MM.1S (cell line): ENCODE data around the gene CBFA2T3.

ENCODE experiments used
- DNase-seq: peaks from one replicate; pipeline ENCODE4 v3.0.0-alpha.2; 2015
- H2AFZ ChIP-seq: fragments of 300-600 bp; sonication (generic); 2 replicates; pipeline ENCODE4 v1.6.0; 2016; ENCODE audit warnings: antibody characterized with exemption, low read length
- H3F3A ChIP-seq: fragments of 300-600 bp; sonication (generic); 2 replicates; pipeline ENCODE4 v1.6.1; 2016; ENCODE audit warnings: mild to moderate bottlenecking, antibody characterized with exemption, low read length, moderate library complexity, mixed read lengths; ENCODE audit not compliant: insufficient read depth
- H3K27ac ChIP-seq: fragments of 300-600 bp; sonication (generic); 2 replicates; pipeline ENCODE4 v1.5.1; 2016; ENCODE audit warnings: mild to moderate bottlenecking, low read length
- H3K27me3 ChIP-seq: fragments of 300-600 bp; sonication (generic); replicated peaks from 2 replicates; pipeline ENCODE4 v1.6.0; 2016; ENCODE audit warnings: low read length; ENCODE audit not compliant: insufficient read depth
- H3K36me3 ChIP-seq: fragments of 300-600 bp; sonication (generic); replicated peaks from 2 replicates; pipeline ENCODE4 v1.6.1; 2016; ENCODE audit warnings: mild to moderate bottlenecking, low read length, mixed read lengths; ENCODE audit not compliant: insufficient read depth
- H3K4me1 ChIP-seq: fragments of 300-600 bp; sonication (generic); 2 replicates; pipeline ENCODE4 v1.6.1; 2016; ENCODE audit warnings: low read length, mixed read lengths
- H3K4me2 ChIP-seq: fragments of 300-600 bp; sonication (generic); 2 replicates; pipeline ENCODE4 v1.6.0; 2016; ENCODE audit warnings: low read depth, low read length
- H3K4me3 ChIP-seq: fragments of 300-600 bp; sonication (generic); 2 replicates; pipeline ENCODE4 v1.5.1; 2016; ENCODE audit warnings: low read length, mixed read lengths
- H3K79me2 ChIP-seq: fragments of 300-600 bp; sonication (generic); 2 replicates; pipeline ENCODE4 v1.6.1; 2016; ENCODE audit warnings: mixed run types, low read length, mixed read lengths
- H3K9ac ChIP-seq: fragments of 300-600 bp; sonication (generic); 2 replicates; pipeline ENCODE4 v1.6.1; 2016; ENCODE audit warnings: low read length, mixed read lengths
- H3K9me2 ChIP-seq: fragments of 300-600 bp; sonication (generic); replicated peaks from 2 replicates; pipeline ENCODE4 v1.6.1; 2016; ENCODE audit warnings: mild to moderate bottlenecking, low read length, mixed read lengths; ENCODE audit not compliant: insufficient read depth
- H3K9me3 ChIP-seq: fragments of 300-600 bp; sonication (generic); replicated peaks from 2 replicates; pipeline ENCODE4 v1.6.1; 2016; ENCODE audit warnings: mild to moderate bottlenecking, low read length, mixed read lengths; ENCODE audit not compliant: insufficient read depth
- H4K20me1 ChIP-seq: fragments of 300-600 bp; sonication (generic); 2 replicates; pipeline ENCODE4 v1.6.1; 2016; ENCODE audit warnings: mild to moderate bottlenecking, low read length, moderate library complexity, mixed read lengths; ENCODE audit not compliant: insufficient read depth
- EZH2 ChIP-seq: fragments of 300-600 bp; sonication (generic); optimal IDR thresholded peaks from 2 replicates; pipeline ENCODE3; 2017; ENCODE audit warnings: low read depth, mild to moderate bottlenecking, antibody characterized with exemption, low read length, mixed read lengths
- EZH2phosphoT487 ChIP-seq: fragments of 300-600 bp; sonication (generic); IDR thresholded peaks from 2 replicates; pipeline ENCODE4 v1.6.1; 2018; ENCODE audit warnings: antibody characterized with exemption, low read length
- TF ChIP-seq, protein P1 (sequence below): fragments of 300-600 bp; sonication (generic); IDR thresholded peaks from 2 replicates; pipeline ENCODE4 v1.5.1; 2016; ENCODE audit warnings: antibody characterized with exemption, low read length, mixed read lengths

Gene CBFA2T3

DNA sequence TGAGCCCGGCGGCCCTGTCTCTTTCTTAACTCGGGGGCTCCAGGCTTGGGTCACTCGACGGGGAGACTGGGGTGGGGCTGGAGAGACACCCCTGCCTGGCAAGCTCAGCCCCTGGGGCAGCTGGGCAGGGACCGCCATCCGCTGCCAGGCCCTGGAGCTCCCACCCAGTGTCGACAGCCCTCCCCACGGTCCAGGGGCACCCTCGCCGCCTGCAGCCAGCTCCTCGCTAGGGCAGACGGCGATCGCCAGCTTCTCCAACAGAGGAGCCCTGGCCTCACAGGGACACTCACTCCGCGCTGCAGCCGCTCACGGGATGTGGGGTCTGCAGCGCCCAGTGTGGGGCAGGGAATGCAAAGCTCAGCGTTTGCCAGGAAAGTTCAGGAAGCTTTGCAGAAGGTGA, 149.3 kb downstream of the CBFA2T3 start:
- H3K4me2 ChIP-seq, result no peak overlapping the region
- H3K4me3 ChIP-seq, result no peak overlapping the region
- H3K9ac ChIP-seq, result no peak overlapping the region
- no peak overlapping the region for H3K27ac ChIP-seq
- DNase-seq, result no peak
- H2AFZ ChIP-seq, result no peak overlapping the region
- no peaks in the 10 kb centered on the region for H3F3A ChIP-seq
- no peaks in the 10 kb centered on the region for H4K20me1 ChIP-seq
- no peaks in the 10 kb centered on the region for H3K79me2 ChIP-seq
- no peaks in the 10 kb centered on the region for H3K36me3 ChIP-seq
- TF ChIP-seq EZH2phosphoT487 (no peak), EZH2 (no peak)
- TF ChIP-seq, protein P1, sequence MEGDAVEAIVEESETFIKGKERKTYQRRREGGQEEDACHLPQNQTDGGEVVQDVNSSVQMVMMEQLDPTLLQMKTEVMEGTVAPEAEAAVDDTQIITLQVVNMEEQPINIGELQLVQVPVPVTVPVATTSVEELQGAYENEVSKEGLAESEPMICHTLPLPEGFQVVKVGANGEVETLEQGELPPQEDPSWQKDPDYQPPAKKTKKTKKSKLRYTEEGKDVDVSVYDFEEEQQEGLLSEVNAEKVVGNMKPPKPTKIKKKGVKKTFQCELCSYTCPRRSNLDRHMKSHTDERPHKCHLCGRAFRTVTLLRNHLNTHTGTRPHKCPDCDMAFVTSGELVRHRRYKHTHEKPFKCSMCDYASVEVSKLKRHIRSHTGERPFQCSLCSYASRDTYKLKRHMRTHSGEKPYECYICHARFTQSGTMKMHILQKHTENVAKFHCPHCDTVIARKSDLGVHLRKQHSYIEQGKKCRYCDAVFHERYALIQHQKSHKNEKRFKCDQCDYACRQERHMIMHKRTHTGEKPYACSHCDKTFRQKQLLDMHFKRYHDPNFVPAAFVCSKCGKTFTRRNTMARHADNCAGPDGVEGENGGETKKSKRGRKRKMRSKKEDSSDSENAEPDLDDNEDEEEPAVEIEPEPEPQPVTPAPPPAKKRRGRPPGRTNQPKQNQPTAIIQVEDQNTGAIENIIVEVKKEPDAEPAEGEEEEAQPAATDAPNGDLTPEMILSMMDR, result no peak
- no peaks in the 10 kb centered on the region for H3K9me2 ChIP-seq
- H3K27me3 ChIP-seq, result 0 out of 2 replicates have a peak, but pooled peaks cover 4% of the 10 kb centered on the region
- no peaks in the 10 kb centered on the region for H3K4me1 ChIP-seq
- H3K9me3 ChIP-seq, result no peaks in the 10 kb centered on the region

DNA sequence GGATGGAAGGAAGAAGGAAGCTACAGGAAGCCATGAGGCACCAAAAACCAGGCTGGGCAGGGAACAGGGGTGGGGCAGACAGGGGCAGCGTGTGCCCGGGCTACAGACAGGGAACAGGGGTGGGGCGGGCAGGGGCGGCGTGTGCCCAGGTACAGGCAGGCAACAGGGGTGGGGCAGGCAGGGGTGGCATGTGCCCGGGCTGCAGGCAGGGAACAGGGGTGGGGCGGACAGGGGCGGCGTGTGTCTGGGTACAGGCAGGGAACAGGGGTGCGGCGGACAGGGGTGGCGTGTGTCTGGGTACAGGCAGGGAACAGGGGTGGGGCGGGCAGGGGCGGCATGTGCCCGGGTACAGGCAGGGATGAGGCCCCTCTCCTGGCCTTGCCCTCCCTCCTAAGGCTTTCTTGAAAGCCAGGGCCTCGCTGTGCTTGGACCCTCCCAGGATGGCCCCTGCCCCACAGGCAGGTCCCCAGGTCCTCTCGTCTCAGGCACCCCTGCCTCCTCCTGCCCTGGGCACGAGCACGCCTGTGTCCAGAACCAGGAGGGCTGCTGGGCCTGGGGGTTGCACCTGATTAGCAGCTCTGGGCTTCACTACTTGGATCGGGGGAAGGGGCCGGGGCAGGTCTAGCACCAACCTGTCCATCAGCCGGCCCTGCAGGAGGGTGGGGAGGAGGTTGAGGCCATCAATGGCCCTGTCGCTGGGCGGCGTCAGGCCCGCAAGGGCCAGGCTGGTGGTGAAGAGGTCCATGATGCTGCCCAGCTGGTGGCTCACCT, 150.8 kb downstream of the CBFA2T3 start:
- TF ChIP-seq, protein P1, result no peak
- Histone ChIP-seq H3K27me3 (no peaks in the 10 kb centered on the region), H3K27ac (no peak overlapping the region), H3K9me3 (no peaks in the 10 kb centered on the region), H3K36me3 (no peaks in the 10 kb centered on the region), H4K20me1 (no peaks in the 10 kb centered on the region), H3K4me1 (no peaks in the 10 kb centered on the region), H3K9me2 (no peaks in the 10 kb centered on the region), H3F3A (no peaks in the 10 kb centered on the region), H3K9ac (no peak overlapping the region), H3K4me2 (no peak overlapping the region), H3K4me3 (no peak overlapping the region), H2AFZ (no peak overlapping the region), H3K79me2 (no peaks in the 10 kb centered on the region)
- DNase-seq, result no peak

DNA sequence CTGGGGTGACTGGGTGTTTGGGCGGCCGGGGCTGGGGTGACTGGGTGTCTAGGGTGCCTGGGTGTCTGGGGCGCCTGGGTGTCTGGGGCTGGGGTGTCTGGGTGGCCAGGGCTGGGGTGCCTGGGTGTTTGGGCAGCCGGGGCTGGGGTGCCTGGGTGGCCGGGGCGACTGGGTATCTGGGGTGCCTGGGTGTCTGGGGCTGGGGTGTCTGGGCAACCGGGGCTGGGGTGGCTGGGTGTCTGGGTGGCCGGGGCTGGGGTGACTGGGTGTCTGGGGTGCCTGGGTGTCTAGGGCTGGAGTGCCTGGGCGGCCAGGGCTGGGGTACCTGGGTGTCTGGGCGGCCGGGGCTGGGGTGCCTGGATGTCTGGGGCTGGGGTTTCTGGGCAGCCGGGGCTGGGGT, 151.9 kb downstream of the CBFA2T3 start:
- no peak overlapping the region for H3K4me3 ChIP-seq
- H3K27ac ChIP-seq, result no peak overlapping the region
- no peaks in the 10 kb centered on the region for H3K9me2 ChIP-seq
- H3K4me2 ChIP-seq, result no peak overlapping the region
- DNase-seq, result no peak
- H2AFZ ChIP-seq, result no peak overlapping the region
- H3K4me1 ChIP-seq, result no peaks in the 10 kb centered on the region
- H3K79me2 ChIP-seq, result no peaks in the 10 kb centered on the region
- H3K27me3 ChIP-seq, result no peaks in the 10 kb centered on the region
- H3K36me3 ChIP-seq, result no peaks in the 10 kb centered on the region
- no peaks in the 10 kb centered on the region for H3K9me3 ChIP-seq
- H3K9ac ChIP-seq, result no peak overlapping the region
- TF ChIP-seq EZH2phosphoT487 (no peak), EZH2 (no peak)
- TF ChIP-seq, protein P1, result no peak
- H3F3A ChIP-seq, result no peaks in the 10 kb centered on the region
- no peaks in the 10 kb centered on the region for H4K20me1 ChIP-seq
